Cardiac muscle cell (in vitro differentiated cells and primary cell): ENCODE measurements around the gene CHRM2. TPM values are rescaled to one million over a fixed set of nuclear protein-coding genes. Genes with fewer than 3 reads are reported as not detected.

ENCODE experiments used
- DNase-seq, 2 donors: peaks; one replicate each; pipeline versions ENCODE4 v3.0.0 to v3.0.0-alpha.2; 2010 to 2017; ENCODE audit warnings: low read depth in 1 of 2, low spot score in 1 of 2
- H3K27ac ChIP-seq: fragments of 200-600 bp; sonication (generic); 2 replicates; pipeline ENCODE4 v1.5.1; 2016
- H3K27me3 ChIP-seq: fragments of 200-600 bp; sonication (generic); 2 replicates; pipeline ENCODE4 v1.6.0; 2016; ENCODE audit warnings: control low read depth
- H3K36me3 ChIP-seq: fragments of 200-600 bp; sonication (generic); 2 replicates; pipeline ENCODE4 v1.5.1; 2016; ENCODE audit warnings: control low read depth
- H3K4me1 ChIP-seq: fragments of 200-600 bp; sonication (generic); 2 replicates; pipeline ENCODE4 v1.8.1; 2017; ENCODE audit warnings: low read depth, mild to moderate bottlenecking, mixed run types
- H3K4me3 ChIP-seq: fragments of 200-600 bp; sonication (generic); 2 replicates; pipeline ENCODE4 v1.5.1; 2016; ENCODE audit warnings: mild to moderate bottlenecking
- H3K9me3 ChIP-seq: fragments of 200-600 bp; sonication (generic); 2 replicates; pipeline ENCODE4 v1.5.1; 2017; ENCODE audit warnings: low read depth, mild to moderate bottlenecking, control low read depth
- CTCF ChIP-seq: IDR thresholded peaks from 2 replicates; pipeline ENCODE4 v1.5.1; 2012; ENCODE audit warnings: low read depth, mild to moderate bottlenecking, low read length
- polyA plus RNA-seq: library from polyadenylated mRNA; unstranded; fragments of >200 nt; fragmentation: Nextera tagmentation; extraction: Ambion mirVana; gene quantifications from 2 replicates; pipeline ENCODE4 v1.2.1, GENCODE V29; 2016
- total RNA-seq: library from RNA; depleted of rRNA; stranded (reverse); fragments of >200 nt; gene quantifications from 2 replicates; pipeline ENCODE4 v1.2.3, GENCODE V29; 2016

The CHRM2 gene
- total and polyA plus RNA-seq, 2 experiments from 2014 or later = 37.5 to 75.3 TPM

GRCh38 chr7:137017221-137017620, 148.8 kb downstream of the CHRM2 start:
- Histone ChIP-seq H3K4me1 (no peaks in the 10 kb centered on the region), H3K27me3 (no peaks in the 10 kb centered on the region), H3K9me3 (no peaks in the 10 kb centered on the region), H3K4me3 (no peak overlapping the region), H3K27ac (no peak overlapping the region), H3K36me3 (peaks cover 11% of the 10 kb centered on the region)
- DNase-seq = no peak
- no peak for TF ChIP-seq CTCF

GRCh38 chr7:137018468-137018867, 150.0 kb downstream of the CHRM2 start:
- TF ChIP-seq CTCF = no peak
- H3K4me3 ChIP-seq = no peak overlapping the region

GRCh38 chr7:137020351-137020750, 151.9 kb downstream of the CHRM2 start:
- no peaks in the 10 kb centered on the region for H3K4me1 ChIP-seq
- no peaks in the 10 kb centered on the region for H3K27me3 ChIP-seq
- TF ChIP-seq CTCF = no peak
- H3K4me3 ChIP-seq = no peak overlapping the region
- no peak overlapping the region for H3K27ac ChIP-seq
- peaks cover 11% of the 10 kb centered on the region for H3K36me3 ChIP-seq
- H3K9me3 ChIP-seq = no peaks in the 10 kb centered on the region
- DNase-seq = no peak

More at GRCh38 chr7:137018468-137018867, 150.0 kb downstream of the CHRM2 start:
- Histone ChIP-seq H3K9me3 (no peaks in the 10 kb centered on the region), H3K27ac (peak overlapping the region; percentile 15), H3K27me3 (no peaks in the 10 kb centered on the region), H3K36me3 (peaks cover 11% of the 10 kb centered on the region), H3K4me1 (no peaks in the 10 kb centered on the region)
- DNase-seq = no peak

GRCh38 chr7:137025469-137026175, 157.2 kb downstream of the CHRM2 start:
- Histone ChIP-seq H3K27ac (no peak overlapping the region), H3K4me3 (no peak overlapping the region), H3K27me3 (no peaks in the 10 kb centered on the region), H3K9me3 (no peaks in the 10 kb centered on the region), H3K36me3 (no peaks in the 10 kb centered on the region), H3K4me1 (no peaks in the 10 kb centered on the region)
- TF ChIP-seq CTCF = no peak
- peak in 1 of 2 donors; percentile 30 for DNase-seq

- Histone ChIP-seq H3K27ac (no peak overlapping the region), H3K9me3 (no peaks in the 10 kb centered on the region), H3K27me3 (no peaks in the 10 kb centered on the region), H3K4me3 (no peak overlapping the region), H3K36me3 (no peaks in the 10 kb centered on the region), H3K4me1 (no peaks in the 10 kb centered on the region)
- TF ChIP-seq CTCF = no peak
- DNase-seq = no peak
Measured at GRCh38 chr7:137026176-137026500, 157.7 kb downstream of the CHRM2 start.
